ENCODE results near the gene KMO. TPM values are rescaled to one million over a fixed set of nuclear protein-coding genes. Genes with fewer than 3 reads are reported as not detected.

The KMO gene
- total and polyA plus RNA-seq, 2 of the 13 experiments (the other 11 are each of a cell fraction or from before 2014, with no cell fraction given), result 0.01 TPM; not detected in 1

DNA sequence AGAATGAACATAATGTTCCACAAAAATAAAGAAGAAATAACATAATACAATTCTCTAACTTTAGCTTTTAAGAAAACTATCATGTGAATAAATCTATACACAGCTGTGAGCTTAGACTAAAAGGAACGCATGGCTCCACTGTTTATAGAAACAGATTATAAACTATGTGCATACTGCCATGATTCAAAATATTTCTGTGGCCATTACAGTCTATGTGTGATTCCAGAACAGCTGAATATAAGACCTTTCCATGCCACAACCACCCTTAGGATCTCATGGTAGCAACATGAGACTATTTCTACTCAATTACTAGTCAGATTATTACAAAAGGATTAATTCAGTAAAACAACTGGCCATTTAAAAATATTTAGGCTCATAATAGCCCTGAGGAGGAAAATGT, 104.1 kb downstream of the KMO start:
- ATAC-seq, result no peak
- ChIA-PET POLR2A (no interaction called here), CTCF (ENCODE audit: low intra/inter-chr PET ratio, low total read pairs) (no interaction called here)
- in situ Hi-C loops (cut with HindIII; ENCODE audit: extremely low pct_ligation_motif_present, low pct_unique_long_range_greater_than_20kb), result loop anchor here (10.0 kb wide), 1 partner anchor 111 kb away; no protein-coding TSS in a partner anchor
- no peak overlapping the region for H3K4me3 ChIP-seq (replicated peaks in 1 of 3; ENCODE audit: insufficient read depth in 1 of 3, low read depth in 2 of 3, low read length in 3 of 3)
- no peak overlapping the region for H3K9ac ChIP-seq (ENCODE audit: insufficient read depth, low read depth, low read length)
- H3K9me3 ChIP-seq (ENCODE audit: low read length), result no peaks in the 10 kb centered on the region
- no peak for DNase-seq (ENCODE audit: low spot score)
- FAIRE-seq, result no peak
- H3K27ac ChIP-seq (ENCODE audit: extremely low read length, insufficient read depth, low read length), result no peak overlapping the region
- H3K4me1 ChIP-seq (ENCODE audit: insufficient read depth, low read length), result peaks cover 39% of the 10 kb centered on the region
- peaks cover 6% of the 10 kb centered on the region; the same call in 1 of the 2 replicates for H4K20me1 ChIP-seq (ENCODE audit: insufficient read depth, low read length)
- no peaks in the 10 kb centered on the region; a peak in 1 of 5 replicates for H3K27me3 ChIP-seq (ENCODE audit: control insufficient read depth in 1 of 2, insufficient read depth in 2 of 2, low read length in 2 of 2)
- BruUV-seq (replicated peaks), result no TSS peak
- no peak overlapping the region for H2AFZ ChIP-seq (ENCODE audit: low read length)
- no peak overlapping the region for H3K4me2 ChIP-seq (ENCODE audit: low read depth, low read length)
- peaks cover 24% of the 10 kb centered on the region for H3K79me2 ChIP-seq (ENCODE audit: insufficient read depth, low read length)
- intact Hi-C loops (cut with micrococcal nuclease; ENCODE audit: unreplicated experiment), result no loop called here
- peaks cover 2 to 18% of the 10 kb centered on the region in 2 experiments; a peak in 4 of 5 replicates for H3K36me3 ChIP-seq (replicated peaks in 1 of 2; ENCODE audit: control insufficient read depth in 1 of 2, insufficient read depth in 2 of 2, low read length in 2 of 2)
- 95% methylated on average over 1 of the region's 1 CpG for WGBS (ENCODE audit: low lambda C conversion rate)
- TF ChIP-seq, protein P1, sequence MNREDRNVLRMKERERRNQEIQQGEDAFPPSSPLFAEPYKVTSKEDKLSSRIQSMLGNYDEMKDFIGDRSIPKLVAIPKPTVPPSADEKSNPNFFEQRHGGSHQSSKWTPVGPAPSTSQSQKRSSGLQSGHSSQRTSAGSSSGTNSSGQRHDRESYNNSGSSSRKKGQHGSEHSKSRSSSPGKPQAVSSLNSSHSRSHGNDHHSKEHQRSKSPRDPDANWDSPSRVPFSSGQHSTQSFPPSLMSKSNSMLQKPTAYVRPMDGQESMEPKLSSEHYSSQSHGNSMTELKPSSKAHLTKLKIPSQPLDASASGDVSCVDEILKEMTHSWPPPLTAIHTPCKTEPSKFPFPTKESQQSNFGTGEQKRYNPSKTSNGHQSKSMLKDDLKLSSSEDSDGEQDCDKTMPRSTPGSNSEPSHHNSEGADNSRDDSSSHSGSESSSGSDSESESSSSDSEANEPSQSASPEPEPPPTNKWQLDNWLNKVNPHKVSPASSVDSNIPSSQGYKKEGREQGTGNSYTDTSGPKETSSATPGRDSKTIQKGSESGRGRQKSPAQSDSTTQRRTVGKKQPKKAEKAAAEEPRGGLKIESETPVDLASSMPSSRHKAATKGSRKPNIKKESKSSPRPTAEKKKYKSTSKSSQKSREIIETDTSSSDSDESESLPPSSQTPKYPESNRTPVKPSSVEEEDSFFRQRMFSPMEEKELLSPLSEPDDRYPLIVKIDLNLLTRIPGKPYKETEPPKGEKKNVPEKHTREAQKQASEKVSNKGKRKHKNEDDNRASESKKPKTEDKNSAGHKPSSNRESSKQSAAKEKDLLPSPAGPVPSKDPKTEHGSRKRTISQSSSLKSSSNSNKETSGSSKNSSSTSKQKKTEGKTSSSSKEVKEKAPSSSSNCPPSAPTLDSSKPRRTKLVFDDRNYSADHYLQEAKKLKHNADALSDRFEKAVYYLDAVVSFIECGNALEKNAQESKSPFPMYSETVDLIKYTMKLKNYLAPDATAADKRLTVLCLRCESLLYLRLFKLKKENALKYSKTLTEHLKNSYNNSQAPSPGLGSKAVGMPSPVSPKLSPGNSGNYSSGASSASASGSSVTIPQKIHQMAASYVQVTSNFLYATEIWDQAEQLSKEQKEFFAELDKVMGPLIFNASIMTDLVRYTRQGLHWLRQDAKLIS (CRISPR knock-in tag; IDR thresholded peaks at IDR 0.05), result no peak
- TF ChIP-seq CHCHD3 (CRISPR knock-in tag; IDR thresholded peaks at IDR 0.05) (no peak), RFX3 (CRISPR knock-in tag; IDR thresholded peaks at IDR 0.05) (no peak), MED8 (CRISPR knock-in tag; IDR thresholded peaks at IDR 0.05; ENCODE audit: insufficient replicate concordance) (no peak), ELF4 (CRISPR knock-in tag; IDR thresholded peaks at IDR 0.05; ENCODE audit: borderline replicate concordance) (no peak), RBM39 (IDR thresholded peaks at IDR 0.05; ENCODE audit: low read depth, low read length, poor library complexity, severe bottlenecking) (no peak), DNMT1 (CRISPR knock-in tag; IDR thresholded peaks at IDR 0.05) (no peak), MIER3 (CRISPR knock-in tag; IDR thresholded peaks at IDR 0.05; ENCODE audit: borderline replicate concordance) (no peak)
- TF ChIP-seq, protein P2, sequence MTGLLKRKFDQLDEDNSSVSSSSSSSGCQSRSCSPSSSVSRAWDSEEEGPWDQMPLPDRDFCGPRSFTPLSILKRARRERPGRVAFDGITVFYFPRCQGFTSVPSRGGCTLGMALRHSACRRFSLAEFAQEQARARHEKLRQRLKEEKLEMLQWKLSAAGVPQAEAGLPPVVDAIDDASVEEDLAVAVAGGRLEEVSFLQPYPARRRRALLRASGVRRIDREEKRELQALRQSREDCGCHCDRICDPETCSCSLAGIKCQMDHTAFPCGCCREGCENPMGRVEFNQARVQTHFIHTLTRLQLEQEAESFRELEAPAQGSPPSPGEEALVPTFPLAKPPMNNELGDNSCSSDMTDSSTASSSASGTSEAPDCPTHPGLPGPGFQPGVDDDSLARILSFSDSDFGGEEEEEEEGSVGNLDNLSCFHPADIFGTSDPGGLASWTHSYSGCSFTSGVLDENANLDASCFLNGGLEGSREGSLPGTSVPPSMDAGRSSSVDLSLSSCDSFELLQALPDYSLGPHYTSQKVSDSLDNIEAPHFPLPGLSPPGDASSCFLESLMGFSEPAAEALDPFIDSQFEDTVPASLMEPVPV (CRISPR knock-in tag; IDR thresholded peaks at IDR 0.05), result no peak
- TF ChIP-seq, protein P3, sequence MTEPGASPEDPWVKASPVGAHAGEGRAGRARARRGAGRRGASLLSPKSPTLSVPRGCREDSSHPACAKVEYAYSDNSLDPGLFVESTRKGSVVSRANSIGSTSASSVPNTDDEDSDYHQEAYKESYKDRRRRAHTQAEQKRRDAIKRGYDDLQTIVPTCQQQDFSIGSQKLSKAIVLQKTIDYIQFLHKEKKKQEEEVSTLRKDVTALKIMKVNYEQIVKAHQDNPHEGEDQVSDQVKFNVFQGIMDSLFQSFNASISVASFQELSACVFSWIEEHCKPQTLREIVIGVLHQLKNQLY (CRISPR knock-in tag; IDR thresholded peaks at IDR 0.05), result no peak
- TF ChIP-seq, protein P4, sequence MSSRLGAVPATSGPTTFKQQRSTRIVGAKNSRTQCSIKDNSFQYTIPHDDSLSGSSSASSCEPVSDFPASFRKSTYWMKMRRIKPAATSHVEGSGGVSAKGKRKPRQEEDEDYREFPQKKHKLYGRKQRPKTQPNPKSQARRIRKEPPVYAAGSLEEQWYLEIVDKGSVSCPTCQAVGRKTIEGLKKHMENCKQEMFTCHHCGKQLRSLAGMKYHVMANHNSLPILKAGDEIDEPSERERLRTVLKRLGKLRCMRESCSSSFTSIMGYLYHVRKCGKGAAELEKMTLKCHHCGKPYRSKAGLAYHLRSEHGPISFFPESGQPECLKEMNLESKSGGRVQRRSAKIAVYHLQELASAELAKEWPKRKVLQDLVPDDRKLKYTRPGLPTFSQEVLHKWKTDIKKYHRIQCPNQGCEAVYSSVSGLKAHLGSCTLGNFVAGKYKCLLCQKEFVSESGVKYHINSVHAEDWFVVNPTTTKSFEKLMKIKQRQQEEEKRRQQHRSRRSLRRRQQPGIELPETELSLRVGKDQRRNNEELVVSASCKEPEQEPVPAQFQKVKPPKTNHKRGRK (CRISPR knock-in tag; IDR thresholded peaks at IDR 0.05), result no peak
- TF ChIP-seq, protein P5, sequence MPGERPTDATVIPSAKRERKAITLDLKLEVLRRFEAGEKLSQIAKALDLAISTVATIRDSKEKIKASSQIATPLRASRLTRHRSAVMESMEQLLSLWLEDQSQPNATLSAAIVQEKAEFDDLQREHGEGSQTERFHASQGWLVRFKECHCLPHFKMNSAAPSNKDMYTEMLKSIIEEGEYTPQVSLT (CRISPR knock-in tag; IDR thresholded peaks at IDR 0.05; ENCODE audit: borderline replicate concordance, low read depth), result no peak
- TF ChIP-seq, protein P6, sequence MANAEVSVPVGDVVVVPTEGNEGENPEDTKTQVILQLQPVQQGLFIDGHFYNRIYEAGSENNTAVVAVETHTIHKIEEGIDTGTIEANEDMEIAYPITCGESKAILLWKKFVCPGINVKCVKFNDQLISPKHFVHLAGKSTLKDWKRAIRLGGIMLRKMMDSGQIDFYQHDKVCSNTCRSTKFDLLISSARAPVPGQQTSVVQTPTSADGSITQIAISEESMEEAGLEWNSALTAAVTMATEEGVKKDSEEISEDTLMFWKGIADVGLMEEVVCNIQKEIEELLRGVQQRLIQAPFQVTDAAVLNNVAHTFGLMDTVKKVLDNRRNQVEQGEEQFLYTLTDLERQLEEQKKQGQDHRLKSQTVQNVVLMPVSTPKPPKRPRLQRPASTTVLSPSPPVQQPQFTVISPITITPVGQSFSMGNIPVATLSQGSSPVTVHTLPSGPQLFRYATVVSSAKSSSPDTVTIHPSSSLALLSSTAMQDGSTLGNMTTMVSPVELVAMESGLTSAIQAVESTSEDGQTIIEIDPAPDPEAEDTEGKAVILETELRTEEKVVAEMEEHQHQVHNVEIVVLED (CRISPR knock-in tag; IDR thresholded peaks at IDR 0.05; ENCODE audit: borderline replicate concordance), result no peak

Data from HepG2 (cell line).